ENCODE results near the gene RYR2. TPM values are rescaled to one million over a fixed set of nuclear protein-coding genes. Genes with fewer than 3 reads are reported as not detected.

Gene RYR2
- total and polyA plus RNA-seq, 2 of the 8 experiments (the other 6 are each of a cell fraction or from before 2014, with no cell fraction given), result 1.3 to 4.4 TPM

DNA sequence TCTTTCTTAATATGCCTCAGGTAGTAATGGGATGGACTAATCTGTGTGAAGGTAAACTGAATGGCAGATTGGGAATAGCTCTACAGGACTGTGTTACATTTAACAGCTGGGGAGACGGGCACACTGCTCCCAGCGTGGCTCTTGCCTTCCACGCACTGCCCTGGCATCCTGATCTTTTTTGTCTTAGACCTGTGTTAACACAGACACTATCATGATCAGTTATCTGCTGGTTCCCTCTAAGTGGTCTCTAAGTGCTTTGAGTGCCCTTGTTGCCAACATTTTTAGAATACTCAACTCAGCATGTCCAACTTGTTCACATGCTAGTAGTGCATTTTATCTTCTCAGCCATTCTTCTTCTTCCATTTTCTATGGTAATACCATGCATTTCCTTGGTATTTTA is 208.1 kb downstream of the RYR2 start:
- Histone ChIP-seq H2BK120ac (replicated peaks; ENCODE audit: low read depth, low read length) (no peak overlapping the region), H3K9ac (replicated peaks in 1 of 4; ENCODE audit: extremely low read depth in 1 of 4, low read depth in 3 of 4, low read length in 3 of 4) (no peak overlapping the region; a peak in 1 of 7 replicates), H3K79me2 (ENCODE audit: control insufficient read depth in 1 of 2, insufficient read depth in 2 of 2, low read length in 2 of 2) (no peaks in the 10 kb centered on the region), H2BK5ac (ENCODE audit: low read depth, low read length) (no peak overlapping the region; the same call in 1 of the 2 replicates), H2BK15ac (ENCODE audit: low read length) (no peak overlapping the region; the same call in 1 of the 2 replicates), H3K4me3 (ENCODE audit: extremely low read depth in 1 of 4, insufficient read depth in 2 of 4, low read depth in 3 of 4, low read length in 4 of 4) (no peak overlapping the region), H3K18ac (ENCODE audit: extremely low read depth, low read length) (no peak overlapping the region), H3K27me3 (replicated peaks in 1 of 4; ENCODE audit: control insufficient read depth in 3 of 4, extremely low read depth in 1 of 4, insufficient read depth in 3 of 4, low read length in 3 of 4) (no peaks in the 10 kb centered on the region), H2BK12ac (ENCODE audit: low read depth, low read length) (no peak overlapping the region), H3K27ac (ENCODE audit: low read depth, low read length) (no peak overlapping the region), H3K9me3 (ENCODE audit: insufficient read depth in 2 of 2, low read depth in 1 of 2, low read length in 1 of 2) (no peaks in the 10 kb centered on the region), H3K4ac (replicated peaks; ENCODE audit: insufficient read length, low read depth, low read length) (no peak overlapping the region), H4K8ac (ENCODE audit: extremely low read depth, insufficient read depth, low read length) (no peak overlapping the region), H2AFZ (ENCODE audit: low read length) (no peak overlapping the region), H2BK20ac (ENCODE audit: low read length) (no peak overlapping the region), H2AK5ac (ENCODE audit: low read depth, low read length) (no peak overlapping the region), H3K14ac (ENCODE audit: insufficient read length) (no peak overlapping the region), H3K36me3 (ENCODE audit: control insufficient read depth in 2 of 4, insufficient read depth in 4 of 4, low read length in 3 of 4) (no peaks in the 10 kb centered on the region), H3K4me1 (replicated peaks in 1 of 4; ENCODE audit: control insufficient read depth in 3 of 4, insufficient read depth in 4 of 4, low read length in 3 of 4) (peaks cover 0 to 2% (median 0%) of the 10 kb centered on the region in 4 experiments; a peak in 2 of 7 replicates), H3K56ac (replicated peaks; ENCODE audit: insufficient read length, low read depth, low read length) (no peak overlapping the region), H4K91ac (replicated peaks; ENCODE audit: insufficient read length, low read length) (no peak overlapping the region), H3K4me2 (ENCODE audit: insufficient read depth in 1 of 2, low read depth in 2 of 2, low read length in 2 of 2) (no peak overlapping the region), H3K23me2 (ENCODE audit: low read depth, low read length) (no peaks in the 10 kb centered on the region), H4K5ac (ENCODE audit: insufficient read length, low read depth, low read length) (no peak overlapping the region), H3K23ac (ENCODE audit: insufficient read length) (no peak overlapping the region), H4K20me1 (replicated peaks in 1 of 2; ENCODE audit: control insufficient read depth in 1 of 2, insufficient read depth in 2 of 2, low read length in 2 of 2) (no peaks in the 10 kb centered on the region), H3K79me1 (ENCODE audit: low read depth, low read length) (no peaks in the 10 kb centered on the region)
- no peak for FAIRE-seq
- TF ChIP-seq MAFK (IDR thresholded peaks at IDR 0.05; ENCODE audit: low read depth, low read length) (no peak), TAF1 (IDR thresholded peaks at IDR 0.05; ENCODE audit: low read depth, low read length) (no peak), SRF (IDR thresholded peaks at IDR 0.05; ENCODE audit: low read depth, low read length) (no peak), JUN (IDR thresholded peaks at IDR 0.05; ENCODE audit: low read depth, low read length) (no peak)
- 94% methylated on average over 3 of the region's 3 CpGs; no CpG with 5 or more reads in 1 of the 2 experiments for WGBS, 2 experiments (ENCODE audit: extremely low coverage in 1 of 2, insufficient coverage in 1 of 2, insufficient read length in 1 of 2, insufficient replicate concordance in 2 of 2, low coverage in 1 of 2, low lambda C conversion rate in 2 of 2, missing lambda C conversion rate in 1 of 2)
- CTCF ChIA-PET (ENCODE audit: partially characterized antibody), result no interaction called here
- POLR2A ChIA-PET (ENCODE audit: partially characterized antibody), result no interaction called here
- DNase-seq (ENCODE audit: low read depth in 1 of 2, low spot score in 2 of 2), result no peak
